Measurements from ENCODE around the gene EREG. TPM values are rescaled to one million over a fixed set of nuclear protein-coding genes. Genes with fewer than 3 reads are reported as not detected.
A peak's percentile ranks its signal among the peaks of the same experiment; 100 is the strongest.

Gene EREG
- total RNA-seq, 6 experiments from 2014 or later = 28.8 to 38.0 (median 32.7) TPM

GRCh38 chr4:74362347-74362746, 2.6 kb upstream of the EREG start:
- no peak for TF ChIP-seq CTCF (IDR thresholded peaks at IDR 0.05)
- Mint-ChIP-seq H3K36me3 (ENCODE audit: low read depth) (no peaks in the 10 kb centered on the region), H3K4me1 (ENCODE audit: low read depth) (peaks cover 68% of the 10 kb centered on the region), H3K4me3 (peak overlapping the region; percentile 60), H3K9me3 (no peaks in the 10 kb centered on the region), H3K27me3 (ENCODE audit: insufficient read depth) (no peaks in the 10 kb centered on the region; the same call in 1 of the 2 replicates), H3K27ac (peak overlapping the region; percentile 84)
- peak; percentile 66 for DNase-seq

GRCh38 chr4:74364256-74364651, 691 bp upstream of the EREG start:
- no peak for TF ChIP-seq CTCF (IDR thresholded peaks at IDR 0.05)
- Mint-ChIP-seq H3K4me3 (peak overlapping the region; percentile 97), H3K27me3 (ENCODE audit: insufficient read depth) (no peaks in the 10 kb centered on the region), H3K9me3 (no peaks in the 10 kb centered on the region), H3K27ac (peak overlapping the region; percentile 95), H3K36me3 (ENCODE audit: low read depth) (peaks cover 9% of the 10 kb centered on the region), H3K4me1 (ENCODE audit: low read depth) (peaks cover 69% of the 10 kb centered on the region)
- DNase-seq = no peak

GRCh38 chr4:74365761-74366160, 816 bp downstream of the EREG start:
- Mint-ChIP-seq H3K4me1 (ENCODE audit: low read depth) (peaks cover 78% of the 10 kb centered on the region), H3K27me3 (ENCODE audit: insufficient read depth) (peaks cover 2% of the 10 kb centered on the region; the same call in 1 of the 2 replicates), H3K27ac (peak overlapping the region; percentile 95), H3K4me3 (peak overlapping the region; percentile 97), H3K36me3 (ENCODE audit: low read depth) (peaks cover 11% of the 10 kb centered on the region), H3K9me3 (no peaks in the 10 kb centered on the region)
- DNase-seq = peak; percentile 20
- TF ChIP-seq CTCF (IDR thresholded peaks at IDR 0.05) = no peak

- peak overlapping the region; percentile 95 for H3K27ac Mint-ChIP-seq
These were observed 1.5 kb downstream of the EREG start for GRCh38 chr4:74366367-74366911.

GRCh38 chr4:74367656-74368290, 2.8 kb downstream of the EREG start:
- H3K27me3 Mint-ChIP-seq (ENCODE audit: insufficient read depth) = peaks cover 2% of the 10 kb centered on the region; the same call in 1 of the 2 replicates
- H3K36me3 Mint-ChIP-seq (ENCODE audit: low read depth) = peaks cover 11% of the 10 kb centered on the region
- H3K4me1 Mint-ChIP-seq (ENCODE audit: low read depth) = peaks cover 81% of the 10 kb centered on the region
- H3K27ac Mint-ChIP-seq = peak overlapping the region; percentile 95
- DNase-seq = no peak
- H3K4me3 Mint-ChIP-seq = peak overlapping the region; percentile 97
- no peaks in the 10 kb centered on the region for H3K9me3 Mint-ChIP-seq
- no peak for TF ChIP-seq CTCF (IDR thresholded peaks at IDR 0.05)

More at GRCh38 chr4:74366367-74366911, 1.5 kb downstream of the EREG start:
- H3K4me3 Mint-ChIP-seq = peak overlapping the region; percentile 97
- no peaks in the 10 kb centered on the region for H3K9me3 Mint-ChIP-seq
- peaks cover 11% of the 10 kb centered on the region for H3K36me3 Mint-ChIP-seq (ENCODE audit: low read depth)
- H3K4me1 Mint-ChIP-seq (ENCODE audit: low read depth) = peaks cover 83% of the 10 kb centered on the region
- peak; percentile 13 for DNase-seq
- peaks cover 2% of the 10 kb centered on the region; the same call in 1 of the 2 replicates for H3K27me3 Mint-ChIP-seq (ENCODE audit: insufficient read depth)
- no peak for TF ChIP-seq CTCF (IDR thresholded peaks at IDR 0.05)
